Measurements from ENCODE around the gene ITPK1. TPM values are rescaled to one million over a fixed set of nuclear protein-coding genes. Genes with fewer than 3 reads are reported as not detected.

The ITPK1 gene
- total RNA-seq, 1 experiment from 2014 or later: 133 TPM

GRCh38 chr14:92923744-92924103 lies 192.0 kb downstream of the ITPK1 start:
- ChIA-PET POLR2A (interaction anchor here (0.6 kb wide), 1 partner anchor 20 kb away, joined by 3 read pairs; no protein-coding TSS in a partner anchor), CTCF (no interaction called here)
- no peaks in the 10 kb centered on the region for H3K36me3 Mint-ChIP-seq (ENCODE audit: insufficient read depth, unreplicated experiment)
- no TSS peak for BruUV-seq (replicated peaks)
- TF ChIP-seq CTCF (IDR thresholded peaks at IDR 0.05; ENCODE audit: unreplicated experiment): no peak
- H3K27ac Mint-ChIP-seq (ENCODE audit: low read depth, unreplicated experiment): no peak overlapping the region
- no peaks in the 10 kb centered on the region for H3K9me3 Mint-ChIP-seq (ENCODE audit: unreplicated experiment)
- H3K4me3 Mint-ChIP-seq (ENCODE audit: unreplicated experiment): no peak overlapping the region
- peaks cover 20% of the 10 kb centered on the region for H3K4me1 Mint-ChIP-seq (ENCODE audit: insufficient read depth, unreplicated experiment)
- intact Hi-C loops (cut with micrococcal nuclease): no loop called here
- DNase-seq (ENCODE audit: unreplicated experiment): no peak
- peaks cover 33% of the 10 kb centered on the region for H3K27me3 Mint-ChIP-seq (ENCODE audit: insufficient read depth, unreplicated experiment)

GRCh38 chr14:92922883-92923743 lies 192.6 kb downstream of the ITPK1 start, which contains the start of gene CHGA:
Gene CHGA, plus strand, starts transcription at chr14:92923150. Its CDS starts 210 bp downstream, at chr14:92923360.
- DNase-seq (ENCODE audit: unreplicated experiment): peak; percentile 27
- Mint-ChIP-seq H3K27ac (ENCODE audit: low read depth, unreplicated experiment) (no peak within 1 kb of the TSS), H3K4me3 (ENCODE audit: unreplicated experiment) (no peak within 1 kb of the TSS), H3K4me1 (ENCODE audit: insufficient read depth, unreplicated experiment) (peaks cover 20% of the 10 kb centered on the region), H3K9me3 (ENCODE audit: unreplicated experiment) (no peaks in the 10 kb centered on the region), H3K36me3 (ENCODE audit: insufficient read depth, unreplicated experiment) (no peaks in the 10 kb centered on the region), H3K27me3 (ENCODE audit: insufficient read depth, unreplicated experiment) (peaks cover 34% of the 10 kb centered on the region)
- intact Hi-C loops (cut with micrococcal nuclease): no loop called here
- no peak for TF ChIP-seq CTCF (IDR thresholded peaks at IDR 0.05; ENCODE audit: unreplicated experiment)
- BruUV-seq (replicated peaks): no TSS peak
- ChIA-PET POLR2A (no interaction called here), CTCF (interaction anchor here (0.6 kb wide), 1 partner anchor 498 kb away, joined by 3 read pairs; no protein-coding TSS in a partner anchor)

GRCh38 chr14:92922155-92922735 lies 193.5 kb downstream of the ITPK1 start:
- H3K36me3 Mint-ChIP-seq (ENCODE audit: insufficient read depth, unreplicated experiment): no peaks in the 10 kb centered on the region
- intact Hi-C loops (cut with micrococcal nuclease): no loop called here
- no peaks in the 10 kb centered on the region for H3K9me3 Mint-ChIP-seq (ENCODE audit: unreplicated experiment)
- H3K4me3 Mint-ChIP-seq (ENCODE audit: unreplicated experiment): no peak overlapping the region
- H3K27me3 Mint-ChIP-seq (ENCODE audit: insufficient read depth, unreplicated experiment): peaks cover 42% of the 10 kb centered on the region
- no peak overlapping the region for H3K27ac Mint-ChIP-seq (ENCODE audit: low read depth, unreplicated experiment)
- TF ChIP-seq CTCF (IDR thresholded peaks at IDR 0.05; ENCODE audit: unreplicated experiment): no peak
- no TSS peak for BruUV-seq (replicated peaks)
- ChIA-PET POLR2A (interaction anchor here (0.6 kb wide), 1 partner anchor 180 kb away, joined by 3 read pairs; no protein-coding TSS in a partner anchor), CTCF (no interaction called here)
- DNase-seq (ENCODE audit: unreplicated experiment): no peak
- peaks cover 19% of the 10 kb centered on the region for H3K4me1 Mint-ChIP-seq (ENCODE audit: insufficient read depth, unreplicated experiment)

GRCh38 chr14:92920001-92920400 lies 195.7 kb downstream of the ITPK1 start:
- POLR2A ChIA-PET: no interaction called here
- TF ChIP-seq CTCF (IDR thresholded peaks at IDR 0.05; ENCODE audit: unreplicated experiment): no peak
- Mint-ChIP-seq H3K27ac (ENCODE audit: low read depth, unreplicated experiment) (no peak overlapping the region), H3K27me3 (ENCODE audit: insufficient read depth, unreplicated experiment) (peaks cover 65% of the 10 kb centered on the region), H3K36me3 (ENCODE audit: insufficient read depth, unreplicated experiment) (no peaks in the 10 kb centered on the region), H3K4me3 (ENCODE audit: unreplicated experiment) (no peak overlapping the region), H3K4me1 (ENCODE audit: insufficient read depth, unreplicated experiment) (peaks cover 5% of the 10 kb centered on the region), H3K9me3 (ENCODE audit: unreplicated experiment) (no peaks in the 10 kb centered on the region)
- no TSS peak for BruUV-seq (replicated peaks)
- intact Hi-C loops (cut with micrococcal nuclease): no loop called here
- CTCF ChIA-PET: no interaction called here
- DNase-seq (ENCODE audit: unreplicated experiment): no peak

Measured in MCF 10A (cell line).